BE2C (cell line): ENCODE results near the gene PRRG2.
"Not testable (repeated sequence)": the region's sequence is repeated elsewhere in the genome, so short reads cannot be mapped to it uniquely, and the experiment has no call there.

Source experiments
- DNase-seq: peaks from one replicate; pipeline ENCODE4 v3.0.0-alpha.2; 2020
- H3K27me3 ChIP-seq: fragments of 250-450 bp; sonication (Bioruptor Pico); 2 replicates; pipeline ENCODE4 v1.5.1; 2020; ENCODE audit warnings: mild to moderate bottlenecking
- H3K36me3 ChIP-seq: fragments of 250-450 bp; sonication (Bioruptor Pico); 2 replicates; pipeline ENCODE4 v1.5.1; 2020; ENCODE audit warnings: mild to moderate bottlenecking
- H3K4me1 ChIP-seq: fragments of 250-450 bp; sonication (Bioruptor Pico); 2 replicates; pipeline ENCODE4 v1.5.1; 2020
- H3K4me3 ChIP-seq: 2 replicates; pipeline ENCODE4 v1.5.1; 2011; ENCODE audit warnings: low read depth, low read length
- H3K9me3 ChIP-seq: fragments of 250-450 bp; sonication (Bioruptor Pico); 2 replicates; pipeline ENCODE4 v1.5.1; 2020
- CTCF ChIP-seq: IDR thresholded peaks from 2 replicates; pipeline ENCODE4 v1.5.1; 2012; ENCODE audit warnings: mild to moderate bottlenecking, low read depth, low read length

Gene PRRG2

GRCh38 chr19:49631610-49632192 is 50.6 kb downstream of the PRRG2 start:
- Histone ChIP-seq H3K27me3 (no peaks in the 10 kb centered on the region), H3K9me3 (no peaks in the 10 kb centered on the region), H3K4me3 (no peak overlapping the region), H3K4me1 (0 out of 2 replicates have a peak, but pooled peaks cover 4% of the 10 kb centered on the region), H3K36me3 (no peaks in the 10 kb centered on the region)
- TF ChIP-seq CTCF, result no peak
- DNase-seq, result no peak

- no peaks in the 10 kb centered on the region for H3K9me3 ChIP-seq
- no peaks in the 10 kb centered on the region for H3K36me3 ChIP-seq
- no peak for TF ChIP-seq CTCF
- H3K4me3 ChIP-seq, result no peak overlapping the region
- no peak for DNase-seq
- 0 out of 2 replicates have a peak, but pooled peaks cover 4% of the 10 kb centered on the region for H3K4me1 ChIP-seq
- no peaks in the 10 kb centered on the region for H3K27me3 ChIP-seq
Observed at GRCh38 chr19:49632576-49632975, 51.5 kb downstream of the PRRG2 start.

- not testable (repeated sequence) for H3K4me1 ChIP-seq, DNase-seq, H3K27me3 ChIP-seq, H3K9me3 ChIP-seq, H3K36me3 ChIP-seq, H3K4me3 ChIP-seq
Observed at GRCh38 chr19:49633273-49633672, 52.2 kb downstream of the PRRG2 start.

- H3K36me3 ChIP-seq, result no peaks in the 10 kb centered on the region
- DNase-seq, result no peak
- no peaks in the 10 kb centered on the region for H3K27me3 ChIP-seq
- H3K4me3 ChIP-seq, result no peak overlapping the region
- peaks cover 4% of the 10 kb centered on the region; the same call in 1 of the 2 replicates for H3K4me1 ChIP-seq
- no peak for TF ChIP-seq CTCF
- no peaks in the 10 kb centered on the region for H3K9me3 ChIP-seq
Observed at GRCh38 chr19:49635530-49636232, 54.6 kb downstream of the PRRG2 start.

DNA sequence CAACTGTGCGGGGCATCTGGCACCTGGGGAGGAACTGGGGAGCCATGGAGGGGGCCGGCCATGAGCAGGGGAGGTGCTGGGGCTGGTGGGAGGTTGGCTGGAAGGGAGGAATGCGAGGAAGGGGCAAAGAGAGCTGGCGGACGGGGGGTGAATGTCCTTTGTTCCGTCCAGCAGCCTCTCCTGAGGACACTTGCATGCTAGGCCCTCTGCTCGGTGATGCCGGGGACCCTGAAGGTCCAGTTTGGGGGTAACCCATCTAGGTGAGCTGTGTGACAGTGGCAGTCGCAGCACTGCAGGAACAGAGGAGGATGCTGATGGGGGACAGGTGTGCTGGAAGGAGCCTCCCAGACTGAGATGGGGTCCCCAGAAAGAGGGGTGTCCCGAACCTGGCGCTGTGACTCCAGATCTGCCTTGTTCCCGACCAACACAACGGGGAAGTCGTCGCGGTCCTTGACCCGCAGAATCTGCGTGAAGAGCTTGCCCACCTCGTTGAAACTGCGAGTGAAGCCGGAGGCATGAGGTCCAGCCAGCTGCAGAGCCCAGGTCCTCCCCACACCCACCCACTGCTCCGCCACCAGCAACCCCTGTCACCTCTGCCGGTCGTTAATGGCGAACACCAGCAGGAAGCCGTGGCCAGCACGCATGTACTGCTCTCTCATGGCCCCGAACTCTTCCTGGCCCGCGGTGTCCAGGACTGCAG is 55.3 kb downstream of the PRRG2 start:
- Histone ChIP-seq H3K4me1 (peaks cover 7% of the 10 kb centered on the region), H3K27me3 (no peaks in the 10 kb centered on the region), H3K4me3 (no peak overlapping the region), H3K36me3 (no peaks in the 10 kb centered on the region), H3K9me3 (no peaks in the 10 kb centered on the region)
- TF ChIP-seq CTCF, result no peak
- DNase-seq, result no peak

DNA sequence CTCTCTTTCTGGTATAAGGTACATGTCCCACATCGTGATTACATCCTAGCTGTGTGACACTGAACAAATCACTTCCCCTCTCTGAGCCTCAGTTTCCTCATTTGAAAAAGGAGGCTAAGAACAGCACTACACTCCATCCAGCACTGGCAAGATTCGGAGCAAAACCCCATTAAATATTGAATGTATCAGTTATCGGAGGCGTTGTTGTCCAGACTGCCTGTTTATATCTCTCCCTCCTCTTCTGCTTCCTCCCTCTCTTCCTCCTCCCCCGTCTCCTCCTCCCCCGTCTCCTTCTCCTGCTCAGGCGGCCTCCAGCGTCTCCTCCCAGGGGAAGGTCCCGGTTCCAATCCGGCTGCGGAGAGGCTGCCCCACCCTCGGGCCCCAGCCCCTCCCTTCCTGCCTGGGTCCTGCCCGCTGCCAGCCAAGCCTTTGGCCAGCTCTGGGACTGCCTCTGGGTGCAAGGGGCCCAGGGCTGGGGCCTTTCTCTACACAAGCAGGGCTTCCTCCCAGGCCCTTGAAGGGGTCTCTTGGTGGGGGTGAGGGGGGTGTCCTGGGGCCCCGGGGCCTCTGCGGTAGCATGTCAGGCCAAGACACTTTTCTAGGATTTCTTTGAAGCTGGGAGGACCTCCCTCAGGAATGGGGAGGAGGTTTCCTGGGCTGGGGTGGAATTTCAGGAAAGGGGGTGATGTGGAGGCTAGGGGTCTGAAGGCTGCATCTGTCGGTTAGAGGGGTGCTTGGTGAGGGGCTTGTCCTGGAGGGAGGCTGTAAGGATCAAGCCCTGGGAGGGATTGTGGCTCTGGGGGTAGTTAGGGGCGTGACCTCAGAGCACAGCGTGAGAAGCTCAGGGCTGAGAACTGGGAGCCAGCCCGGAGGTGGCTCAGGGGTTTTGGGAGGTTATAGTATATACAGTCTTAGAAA is 57.0 kb downstream of the PRRG2 start:
- no peak overlapping the region for H3K4me3 ChIP-seq
- H3K36me3 ChIP-seq, result no peaks in the 10 kb centered on the region
- H3K4me1 ChIP-seq, result peaks cover 8% of the 10 kb centered on the region
- DNase-seq, result peak; percentile 53
- H3K27me3 ChIP-seq, result no peaks in the 10 kb centered on the region
- no peak for TF ChIP-seq CTCF
- no peaks in the 10 kb centered on the region for H3K9me3 ChIP-seq
